Panc1 (cell line): ENCODE data around the gene PTPN2. TPM values are rescaled to one million over a fixed set of nuclear protein-coding genes. Genes with fewer than 3 reads are reported as not detected.

Source experiments
- ATAC-seq: fragments of 200-7000 bp; cut with Tn5 transposase; 2 replicates; pipeline ENCODE4 v1.9.1; 2020; ENCODE audit warnings: mild to moderate bottlenecking, moderate library complexity
- BruUV-seq: library from RNA; stranded (reverse); fragments of 400-500 nt; replicated peaks from 2 replicates; lab custom pipeline; 2021; lab: Mats Ljungman, UMichigan
- CTCF ChIA-PET: fragments of 300-600 bp; sonication (Branson Sonifier 250); formaldehyde crosslinking; loops from one replicate; lab custom pipeline; 2022; ENCODE audit warnings: antibody characterized with exemption; lab: Charles Lee
- POLR2A ChIA-PET: fragments of 300-600 bp; sonication (Branson Sonifier 250); formaldehyde crosslinking; loops from one replicate; lab custom pipeline; 2022; ENCODE audit warnings: antibody characterized with exemption; lab: Charles Lee
- DNase-seq: peaks from one replicate; pipeline ENCODE4 v3.0.0-alpha.2; 2010; ENCODE audit warnings: low read depth, low spot score
- H3K27ac ChIP-seq: 2 replicates; pipeline ENCODE4 v1.5.1; 2011; ENCODE audit warnings: mild to moderate bottlenecking, low read length, inconsistent platforms
- H3K27me3 ChIP-seq: fragments of 200-500 bp; sonication (Bioruptor generic); 2 replicates; pipeline ENCODE4 v1.6.0; 2014; ENCODE audit warnings: low read length, inconsistent platforms; ENCODE audit not compliant: control insufficient read depth, insufficient read depth
- H3K36me3 ChIP-seq: fragments of 200-500 bp; sonication (Bioruptor generic); 2 replicates; pipeline ENCODE4 v1.5.1; 2014; ENCODE audit warnings: inconsistent platforms, mild to moderate bottlenecking, low read length, moderate library complexity; ENCODE audit not compliant: control insufficient read depth, insufficient read depth
- H3K4me1 ChIP-seq: 2 replicates; pipeline ENCODE4 v1.5.1; 2011; ENCODE audit warnings: inconsistent platforms, mild to moderate bottlenecking, low read length, moderate library complexity; ENCODE audit not compliant: control insufficient read depth, insufficient read depth
- H3K4me3 ChIP-seq, 2 experiments: 2 replicates each; pipeline ENCODE4 v1.5.1; 2011 to 2012; ENCODE audit warnings: low read depth in 2 of 2, low read length in 2 of 2, mild to moderate bottlenecking in 2 of 2, inconsistent platforms in 1 of 2, moderate library complexity in 1 of 2
- H3K9me3 ChIP-seq: fragments of 200-500 bp; sonication (Bioruptor generic); 2 replicates; pipeline ENCODE4 v1.5.1; 2014; ENCODE audit warnings: low read depth, mild to moderate bottlenecking, inconsistent platforms, low read length, moderate library complexity; ENCODE audit not compliant: control insufficient read depth, insufficient read depth
- CTCF ChIP-seq: fragments of 450-650 bp; IDR thresholded peaks from 2 replicates; pipeline ENCODE4 v1.5.1; 2017; ENCODE audit warnings: mild to moderate bottlenecking
- POLR2AphosphoS5 ChIP-seq: IDR thresholded peaks from 2 replicates; pipeline ENCODE4 v1.6.1; 2012; ENCODE audit warnings: mild to moderate bottlenecking, low read depth, low read length, moderate library complexity
- REST ChIP-seq, 2 experiments: IDR thresholded peaks; 2 replicates each; pipeline ENCODE4 v1.6.1; 2011 to 2012; ENCODE audit warnings: low read depth in 2 of 2, control low read depth in 1 of 2, low read length in 1 of 2, mild to moderate bottlenecking in 1 of 2, moderate library complexity in 1 of 2; ENCODE audit not compliant: insufficient read depth in 1 of 2
- SIN3A ChIP-seq: IDR thresholded peaks from 2 replicates; pipeline ENCODE4 v1.6.1; 2012; ENCODE audit warnings: low read depth, mild to moderate bottlenecking, low read length, moderate library complexity, borderline replicate concordance; ENCODE audit not compliant: insufficient read depth
- TCF7L2 ChIP-seq: IDR thresholded peaks from 2 replicates; pipeline ENCODE4 v1.6.1; 2011; ENCODE audit warnings: mild to moderate bottlenecking, low read depth, low read length, inconsistent platforms
- in situ Hi-C: cut with HindIII; loops from 2 replicates; pipeline ENCODE4 v1.10.0; 2016; ENCODE audit warnings: low sequenced_read_pairs, low pct_unique_long_range_greater_than_20kb
- intact Hi-C: fragments of 100-400 bp; cut with micrococcal nuclease; formaldehyde crosslinking; loops from one replicate; pipeline ENCODE4 v1.10.0; 2022; ENCODE audit not compliant: unreplicated experiment
- total RNA-seq: library from RNA; stranded (reverse); gene quantifications from one replicate; pipeline ENCODE4 v1.2.1, GENCODE V29; 2021; ENCODE audit not compliant: unreplicated experiment

The PTPN2 gene
- total RNA-seq, 1 experiment from 2014 or later, result 34.8 TPM

DNA sequence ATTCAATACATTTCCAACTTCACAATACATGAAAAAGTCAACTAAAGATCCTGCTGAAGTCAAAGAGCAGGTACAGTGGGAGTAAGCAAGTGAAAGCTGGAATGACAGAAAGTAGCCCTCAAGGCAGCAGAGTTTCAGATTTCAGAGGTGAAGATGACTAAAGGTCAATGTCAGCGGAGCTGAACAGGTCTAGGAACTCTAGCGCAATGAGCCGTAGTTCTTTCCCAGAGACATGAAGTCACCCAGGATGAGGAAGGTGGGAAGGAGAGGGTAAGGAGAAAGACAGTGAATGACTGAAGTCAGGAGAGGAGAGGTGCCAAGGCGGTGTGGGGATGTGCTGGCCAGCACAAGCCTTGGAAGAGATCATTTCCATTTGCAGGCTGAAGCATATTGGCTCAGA, 28.1 kb downstream of the PTPN2 start:
- no peak overlapping the region for H3K4me3 ChIP-seq
- no peaks in the 10 kb centered on the region for H3K4me1 ChIP-seq
- TF ChIP-seq CTCF (no peak), REST (IDR thresholded peaks at IDR 0.05; ENCODE audit: insufficient read depth in 1 of 2, low read depth in 2 of 2, low read length in 1 of 2) (no peak), POLR2AphosphoS5 (no peak), SIN3A (no peak), TCF7L2 (no peak)
- DNase-seq (no peak), ATAC-seq (no peak)
- no TSS peak for BruUV-seq
- no peaks in the 10 kb centered on the region for H3K9me3 ChIP-seq
- no peak overlapping the region for H3K27ac ChIP-seq
- in situ Hi-C loops (no loop called here), intact Hi-C loops (no loop called here)
- H3K27me3 ChIP-seq, result no peaks in the 10 kb centered on the region
- ChIA-PET POLR2A (no interaction called here), CTCF (interaction anchor here (0.5 kb wide), 1 partner anchor 59 kb away, joined by 6 read pairs; no protein-coding TSS in a partner anchor)
- no peaks in the 10 kb centered on the region for H3K36me3 ChIP-seq

DNA sequence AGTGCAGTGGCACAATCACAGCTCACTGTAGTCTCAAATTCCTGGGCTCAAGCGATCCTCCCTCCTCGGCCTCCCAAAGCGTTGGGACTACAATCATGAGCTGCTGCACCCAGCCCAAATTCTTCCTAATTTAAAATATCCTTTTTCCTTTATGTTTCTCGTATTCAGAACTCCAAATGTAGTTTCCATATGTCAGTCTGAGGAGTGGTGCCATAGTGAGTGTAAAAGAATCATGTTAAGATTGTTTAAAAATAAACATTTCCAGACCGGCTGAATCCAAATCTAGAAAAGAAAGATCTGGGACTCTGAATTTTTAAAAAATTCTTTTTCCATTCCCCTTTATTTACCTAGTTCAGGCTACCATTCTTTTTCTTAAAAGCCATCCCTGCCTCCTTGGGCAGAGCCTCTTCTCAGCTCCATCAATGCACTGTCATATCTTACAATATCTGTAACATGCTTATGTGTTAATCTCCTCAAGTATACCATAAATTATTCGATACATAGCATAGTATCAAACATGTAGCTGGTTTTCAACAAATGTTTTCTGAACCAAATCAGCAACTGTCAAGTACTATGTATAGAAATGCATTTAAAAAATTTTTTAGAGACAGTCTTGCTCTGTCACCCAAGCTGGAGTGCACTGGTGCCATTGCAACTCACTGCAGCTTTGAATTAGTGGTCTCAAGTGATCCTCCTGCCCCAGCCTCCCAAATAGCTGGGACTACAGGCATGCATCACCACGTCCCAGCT, 31.3 kb downstream of the PTPN2 start:
- H3K36me3 ChIP-seq, result no peaks in the 10 kb centered on the region
- no peak for ATAC-seq
- in situ Hi-C loops, result no loop called here

More for the DNA sequence above, 31.3 kb downstream of the PTPN2 start:
- TF ChIP-seq TCF7L2 (no peak), CTCF (no peak), SIN3A (no peak), REST (IDR thresholded peaks at IDR 0.05; ENCODE audit: insufficient read depth in 1 of 2, low read depth in 2 of 2, low read length in 1 of 2) (no peak), POLR2AphosphoS5 (no peak)
- H3K27ac ChIP-seq, result no peak overlapping the region
- H3K4me3 ChIP-seq, result no peak overlapping the region
- no peaks in the 10 kb centered on the region for H3K27me3 ChIP-seq
- POLR2A ChIA-PET, result interaction anchor here (0.7 kb wide), 1 partner anchor 320 kb away, joined by 3 read pairs; no protein-coding TSS in a partner anchor
- DNase-seq, result no peak
- intact Hi-C loops, result no loop called here
- CTCF ChIA-PET, result interaction anchor here (0.5 kb wide), 1 partner anchor 8 kb away, joined by 3 read pairs; no protein-coding TSS in a partner anchor
- no TSS peak for BruUV-seq
- H3K4me1 ChIP-seq, result no peaks in the 10 kb centered on the region
- no peaks in the 10 kb centered on the region for H3K9me3 ChIP-seq
